SK-N-SH treated with all-trans-retinoic acid at 6 μM for 48 hours (cell line): Measurements from ENCODE around the gene IRF7.

ENCODE experiments used
- ATAC-seq: fragments of 200-7000 bp; cut with Tn5 transposase; 3 replicates; pipeline ENCODE4 v1.9.1; 2020; ENCODE audit warnings: mild to moderate bottlenecking, moderate library complexity
- ARNTL ChIP-seq: fragments of 450-650 bp; formaldehyde crosslinking; IDR thresholded peaks from 2 replicates; pipeline ENCODE4 v1.5.0; 2020; ENCODE audit warnings: low read depth, mild to moderate bottlenecking, moderate library complexity, borderline replicate concordance
- ESRRG ChIP-seq: fragments of 250-450 bp; sonication (Bioruptor Pico); IDR thresholded peaks from 2 replicates; pipeline ENCODE4 v1.6.1; 2021; ENCODE audit warnings: mild to moderate bottlenecking
- GLIS3 ChIP-seq: fragments of 250-450 bp; sonication (Bioruptor Pico); IDR thresholded peaks from 2 replicates; pipeline ENCODE4 v1.5.0; 2020; ENCODE audit warnings: mild to moderate bottlenecking, moderate library complexity
- OSR1 ChIP-seq: fragments of 250-450 bp; sonication (Bioruptor Pico); IDR thresholded peaks from 2 replicates; pipeline ENCODE4 v1.8.0; 2022; ENCODE audit warnings: moderate library complexity, mild to moderate bottlenecking, inconsistent platforms
- PPARA ChIP-seq: fragments of 250-450 bp; sonication (Bioruptor Pico); IDR thresholded peaks from 2 replicates; pipeline ENCODE4 v1.5.0; 2020; ENCODE audit warnings: mild to moderate bottlenecking, borderline replicate concordance
- RARB ChIP-seq: fragments of 250-450 bp; sonication (Bioruptor Pico); IDR thresholded peaks from 2 replicates; pipeline ENCODE4 v1.8.0; 2021; ENCODE audit warnings: mild to moderate bottlenecking, moderate library complexity
- SNAI2 ChIP-seq: fragments of 250-450 bp; sonication (Bioruptor Pico); IDR thresholded peaks from 2 replicates; pipeline ENCODE4 v1.5.0; 2020; ENCODE audit warnings: mild to moderate bottlenecking, moderate library complexity
- TCF4 ChIP-seq: fragments of 250-450 bp; sonication (Bioruptor Pico); IDR thresholded peaks from 2 replicates; pipeline ENCODE4 v1.8.0; 2021; ENCODE audit warnings: mild to moderate bottlenecking, moderate library complexity, borderline replicate concordance
- ZC3H10 ChIP-seq: fragments of 250-450 bp; sonication (Bioruptor Pico); IDR thresholded peaks from 2 replicates; pipeline ENCODE4 v1.5.1; 2021; ENCODE audit warnings: mild to moderate bottlenecking, moderate library complexity
- ZFP3 ChIP-seq: fragments of 250-450 bp; sonication (Bioruptor Pico); IDR thresholded peaks from 2 replicates; pipeline ENCODE4 v1.5.0; 2020; ENCODE audit warnings: mild to moderate bottlenecking, moderate library complexity
- ZFP30 ChIP-seq: fragments of 450-650 bp; formaldehyde crosslinking; IDR thresholded peaks from 2 replicates; pipeline ENCODE4 v1.5.0; 2022; ENCODE audit warnings: mild to moderate bottlenecking, moderate library complexity
- ZNF565 ChIP-seq: fragments of 450-650 bp; formaldehyde crosslinking; conservative IDR thresholded peaks from 2 replicates; pipeline ENCODE4 v1.5.0; 2020; ENCODE audit warnings: low read depth, mild to moderate bottlenecking, moderate library complexity
- ZNF70 ChIP-seq: fragments of 450-650 bp; formaldehyde crosslinking; IDR thresholded peaks from 2 replicates; pipeline ENCODE4 v1.5.0; 2020; ENCODE audit warnings: mild to moderate bottlenecking, moderate library complexity
- ZNF8 ChIP-seq: fragments of 450-650 bp; formaldehyde crosslinking; IDR thresholded peaks from 2 replicates; pipeline ENCODE4 v1.5.0; 2020; ENCODE audit warnings: mild to moderate bottlenecking, moderate library complexity
- TF ChIP-seq, protein P1 (sequence below): fragments of 250-450 bp; sonication (Bioruptor Pico); IDR thresholded peaks from 2 replicates; pipeline ENCODE4 v1.5.0; 2020; ENCODE audit warnings: mild to moderate bottlenecking, moderate library complexity
- TF ChIP-seq, protein P2 (sequence below): fragments of 250-450 bp; sonication (Bioruptor Pico); IDR thresholded peaks from 2 replicates; pipeline ENCODE4 v1.8.0; 2020; ENCODE audit warnings: mild to moderate bottlenecking, moderate library complexity, borderline replicate concordance
- TF ChIP-seq, protein P3 (sequence below): fragments of 250-450 bp; sonication (Bioruptor Pico); IDR thresholded peaks from 2 replicates; pipeline ENCODE4 v1.5.1; 2021; ENCODE audit warnings: mild to moderate bottlenecking, moderate library complexity
- TF ChIP-seq, protein P4 (sequence below): fragments of 250-450 bp; sonication (Bioruptor Pico); IDR thresholded peaks from 2 replicates; pipeline ENCODE4 v1.5.1; 2020; ENCODE audit warnings: low read depth, mild to moderate bottlenecking, moderate library complexity
- TF ChIP-seq, protein P5 (sequence below): fragments of 250-450 bp; sonication (Bioruptor Pico); IDR thresholded peaks from 2 replicates; pipeline ENCODE4 v1.8.0; 2021; ENCODE audit warnings: low read depth, mild to moderate bottlenecking, moderate library complexity, borderline replicate concordance

IRF7 gene

DNA sequence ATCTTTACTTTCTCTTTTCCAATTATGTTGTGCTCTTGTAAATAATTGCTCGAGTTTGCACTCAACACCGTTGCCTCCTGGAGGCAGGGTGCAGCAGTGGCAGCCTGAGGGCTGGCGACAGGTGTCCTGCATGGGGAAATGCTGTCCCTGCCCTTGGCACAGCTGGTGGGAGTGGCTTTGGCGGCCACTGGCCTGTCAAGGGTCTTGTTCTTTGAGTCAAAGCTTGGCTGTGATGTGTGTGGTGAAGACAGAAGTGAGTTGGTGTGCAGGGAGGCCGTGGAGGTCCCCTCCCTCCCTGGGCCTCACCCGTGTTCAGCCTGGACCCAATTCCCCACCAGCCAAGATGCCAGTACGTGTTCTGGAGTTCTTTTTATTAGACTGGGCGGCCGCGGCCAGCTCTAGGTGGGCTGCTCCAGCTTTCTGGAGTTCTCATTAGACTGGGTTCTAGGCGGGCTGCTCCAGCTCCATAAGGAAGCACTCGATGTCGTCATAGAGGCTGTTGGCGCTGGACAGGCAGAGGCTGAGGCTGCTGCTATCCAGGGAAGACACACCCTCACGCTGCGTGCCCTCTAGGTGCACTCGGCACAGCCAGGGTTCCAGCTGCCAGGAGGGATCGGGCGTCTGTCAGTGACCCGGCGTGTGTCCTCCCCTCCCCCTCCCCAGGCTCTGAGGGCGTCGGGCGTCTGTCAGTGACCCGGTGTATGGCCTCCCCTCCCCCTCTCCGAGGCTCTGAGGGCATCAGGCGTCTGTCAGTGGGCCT lies 3.4 kb downstream of the IRF7 start:
- no peak for TF ChIP-seq PPARA (CRISPR knock-in tag)
- TF ChIP-seq, protein P1, sequence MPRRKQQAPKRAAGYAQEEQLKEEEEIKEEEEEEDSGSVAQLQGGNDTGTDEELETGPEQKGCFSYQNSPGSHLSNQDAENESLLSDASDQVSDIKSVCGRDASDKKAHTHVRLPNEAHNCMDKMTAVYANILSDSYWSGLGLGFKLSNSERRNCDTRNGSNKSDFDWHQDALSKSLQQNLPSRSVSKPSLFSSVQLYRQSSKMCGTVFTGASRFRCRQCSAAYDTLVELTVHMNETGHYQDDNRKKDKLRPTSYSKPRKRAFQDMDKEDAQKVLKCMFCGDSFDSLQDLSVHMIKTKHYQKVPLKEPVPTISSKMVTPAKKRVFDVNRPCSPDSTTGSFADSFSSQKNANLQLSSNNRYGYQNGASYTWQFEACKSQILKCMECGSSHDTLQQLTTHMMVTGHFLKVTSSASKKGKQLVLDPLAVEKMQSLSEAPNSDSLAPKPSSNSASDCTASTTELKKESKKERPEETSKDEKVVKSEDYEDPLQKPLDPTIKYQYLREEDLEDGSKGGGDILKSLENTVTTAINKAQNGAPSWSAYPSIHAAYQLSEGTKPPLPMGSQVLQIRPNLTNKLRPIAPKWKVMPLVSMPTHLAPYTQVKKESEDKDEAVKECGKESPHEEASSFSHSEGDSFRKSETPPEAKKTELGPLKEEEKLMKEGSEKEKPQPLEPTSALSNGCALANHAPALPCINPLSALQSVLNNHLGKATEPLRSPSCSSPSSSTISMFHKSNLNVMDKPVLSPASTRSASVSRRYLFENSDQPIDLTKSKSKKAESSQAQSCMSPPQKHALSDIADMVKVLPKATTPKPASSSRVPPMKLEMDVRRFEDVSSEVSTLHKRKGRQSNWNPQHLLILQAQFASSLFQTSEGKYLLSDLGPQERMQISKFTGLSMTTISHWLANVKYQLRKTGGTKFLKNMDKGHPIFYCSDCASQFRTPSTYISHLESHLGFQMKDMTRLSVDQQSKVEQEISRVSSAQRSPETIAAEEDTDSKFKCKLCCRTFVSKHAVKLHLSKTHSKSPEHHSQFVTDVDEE (CRISPR knock-in tag): no peak
- no peak for ATAC-seq

DNA sequence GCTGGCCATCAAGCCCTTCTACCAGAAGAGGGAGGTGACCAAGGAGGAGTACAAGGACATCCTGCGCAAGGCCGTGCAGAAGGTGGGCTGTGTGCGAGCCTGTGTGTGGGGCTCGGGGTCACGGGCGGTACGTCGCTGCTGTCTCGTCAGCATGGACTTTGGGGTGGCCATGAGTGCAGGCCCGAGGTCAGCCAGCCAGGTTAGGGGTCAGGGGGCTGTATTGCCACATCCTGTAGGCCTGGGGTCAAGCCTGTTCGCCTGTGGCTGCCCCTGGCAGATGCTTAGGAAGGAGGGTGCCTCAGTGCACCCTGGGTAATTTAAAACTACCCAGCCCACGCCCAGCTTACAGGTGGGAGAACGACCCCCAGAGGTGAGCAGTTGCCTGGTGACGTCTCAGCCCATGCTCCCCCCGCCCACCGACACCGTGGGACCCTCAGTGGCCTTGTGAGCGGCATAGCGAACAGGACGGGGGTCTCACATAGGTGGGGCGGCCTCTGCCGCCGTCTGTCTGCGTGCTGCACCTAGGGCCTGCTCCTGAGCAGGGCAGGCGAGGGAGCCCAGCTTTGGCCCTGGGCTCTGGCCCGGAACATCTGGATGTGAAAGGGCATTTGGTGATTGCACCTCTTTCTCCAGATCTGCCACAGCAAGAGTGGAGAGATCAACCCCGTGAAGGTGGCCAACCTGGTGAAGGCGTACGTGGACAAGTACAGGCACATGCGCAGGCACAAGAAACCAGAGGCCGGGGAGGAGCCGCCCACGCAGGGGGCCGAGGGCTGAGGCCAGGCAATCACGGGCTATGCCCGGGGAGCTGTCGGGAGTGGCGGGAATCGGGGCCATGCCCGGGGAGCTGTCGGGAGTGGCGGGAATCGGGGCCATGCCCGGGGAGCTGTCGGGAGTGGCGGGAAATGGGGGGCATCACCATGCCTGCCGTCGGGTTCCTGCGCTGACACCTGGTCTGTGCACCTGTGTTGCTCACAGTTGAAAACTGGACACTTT lies 4.5 kb downstream of the IRF7 start:
- TF ChIP-seq OSR1 (CRISPR knock-in tag) (no peak), ZFP30 (CRISPR knock-in tag) (no peak), ZNF8 (no peak), TCF4 (no peak), RARB (no peak), ZNF565 (no peak), ESRRG (no peak), PPARA (CRISPR knock-in tag) (no peak), ZNF70 (no peak), GLIS3 (no peak), SNAI2 (CRISPR knock-in tag) (no peak), ZFP3 (CRISPR knock-in tag) (no peak), ARNTL (CRISPR knock-in tag) (no peak), ZC3H10 (no peak)
- TF ChIP-seq, protein P2, sequence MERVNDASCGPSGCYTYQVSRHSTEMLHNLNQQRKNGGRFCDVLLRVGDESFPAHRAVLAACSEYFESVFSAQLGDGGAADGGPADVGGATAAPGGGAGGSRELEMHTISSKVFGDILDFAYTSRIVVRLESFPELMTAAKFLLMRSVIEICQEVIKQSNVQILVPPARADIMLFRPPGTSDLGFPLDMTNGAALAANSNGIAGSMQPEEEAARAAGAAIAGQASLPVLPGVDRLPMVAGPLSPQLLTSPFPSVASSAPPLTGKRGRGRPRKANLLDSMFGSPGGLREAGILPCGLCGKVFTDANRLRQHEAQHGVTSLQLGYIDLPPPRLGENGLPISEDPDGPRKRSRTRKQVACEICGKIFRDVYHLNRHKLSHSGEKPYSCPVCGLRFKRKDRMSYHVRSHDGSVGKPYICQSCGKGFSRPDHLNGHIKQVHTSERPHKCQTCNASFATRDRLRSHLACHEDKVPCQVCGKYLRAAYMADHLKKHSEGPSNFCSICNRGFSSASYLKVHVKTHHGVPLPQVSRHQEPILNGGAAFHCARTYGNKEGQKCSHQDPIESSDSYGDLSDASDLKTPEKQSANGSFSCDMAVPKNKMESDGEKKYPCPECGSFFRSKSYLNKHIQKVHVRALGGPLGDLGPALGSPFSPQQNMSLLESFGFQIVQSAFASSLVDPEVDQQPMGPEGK (CRISPR knock-in tag): no peak
- TF ChIP-seq, protein P3, sequence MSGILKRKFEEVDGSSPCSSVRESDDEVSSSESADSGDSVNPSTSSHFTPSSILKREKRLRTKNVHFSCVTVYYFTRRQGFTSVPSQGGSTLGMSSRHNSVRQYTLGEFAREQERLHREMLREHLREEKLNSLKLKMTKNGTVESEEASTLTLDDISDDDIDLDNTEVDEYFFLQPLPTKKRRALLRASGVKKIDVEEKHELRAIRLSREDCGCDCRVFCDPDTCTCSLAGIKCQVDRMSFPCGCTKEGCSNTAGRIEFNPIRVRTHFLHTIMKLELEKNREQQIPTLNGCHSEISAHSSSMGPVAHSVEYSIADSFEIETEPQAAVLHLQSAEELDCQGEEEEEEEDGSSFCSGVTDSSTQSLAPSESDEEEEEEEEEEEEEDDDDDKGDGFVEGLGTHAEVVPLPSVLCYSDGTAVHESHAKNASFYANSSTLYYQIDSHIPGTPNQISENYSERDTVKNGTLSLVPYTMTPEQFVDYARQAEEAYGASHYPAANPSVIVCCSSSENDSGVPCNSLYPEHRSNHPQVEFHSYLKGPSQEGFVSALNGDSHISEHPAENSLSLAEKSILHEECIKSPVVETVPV: no peak
- TF ChIP-seq, protein P4, sequence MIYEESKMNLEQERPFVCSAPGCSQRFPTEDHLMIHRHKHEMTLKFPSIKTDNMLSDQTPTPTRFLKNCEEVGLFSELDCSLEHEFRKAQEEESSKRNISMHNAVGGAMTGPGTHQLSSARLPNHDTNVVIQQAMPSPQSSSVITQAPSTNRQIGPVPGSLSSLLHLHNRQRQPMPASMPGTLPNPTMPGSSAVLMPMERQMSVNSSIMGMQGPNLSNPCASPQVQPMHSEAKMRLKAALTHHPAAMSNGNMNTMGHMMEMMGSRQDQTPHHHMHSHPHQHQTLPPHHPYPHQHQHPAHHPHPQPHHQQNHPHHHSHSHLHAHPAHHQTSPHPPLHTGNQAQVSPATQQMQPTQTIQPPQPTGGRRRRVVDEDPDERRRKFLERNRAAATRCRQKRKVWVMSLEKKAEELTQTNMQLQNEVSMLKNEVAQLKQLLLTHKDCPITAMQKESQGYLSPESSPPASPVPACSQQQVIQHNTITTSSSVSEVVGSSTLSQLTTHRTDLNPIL (CRISPR knock-in tag): no peak
- TF ChIP-seq, protein P1 (CRISPR knock-in tag): no peak
- TF ChIP-seq, protein P5, sequence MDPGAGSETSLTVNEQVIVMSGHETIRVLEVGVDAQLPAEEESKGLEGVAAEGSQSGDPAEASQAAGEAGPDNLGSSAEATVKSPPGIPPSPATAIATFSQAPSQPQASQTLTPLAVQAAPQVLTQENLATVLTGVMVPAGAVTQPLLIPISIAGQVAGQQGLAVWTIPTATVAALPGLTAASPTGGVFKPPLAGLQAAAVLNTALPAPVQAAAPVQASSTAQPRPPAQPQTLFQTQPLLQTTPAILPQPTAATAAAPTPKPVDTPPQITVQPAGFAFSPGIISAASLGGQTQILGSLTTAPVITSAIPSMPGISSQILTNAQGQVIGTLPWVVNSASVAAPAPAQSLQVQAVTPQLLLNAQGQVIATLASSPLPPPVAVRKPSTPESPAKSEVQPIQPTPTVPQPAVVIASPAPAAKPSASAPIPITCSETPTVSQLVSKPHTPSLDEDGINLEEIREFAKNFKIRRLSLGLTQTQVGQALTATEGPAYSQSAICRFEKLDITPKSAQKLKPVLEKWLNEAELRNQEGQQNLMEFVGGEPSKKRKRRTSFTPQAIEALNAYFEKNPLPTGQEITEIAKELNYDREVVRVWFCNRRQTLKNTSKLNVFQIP: no peak
- no peak for ATAC-seq
